NCI-H345 (cell line): ENCODE data around the gene NAP1L5.

Source experiments
- DNase-seq: peaks from one replicate; lab custom pipeline; 2025; lab: John Stamatoyannopoulos, UW

The NAP1L5 gene

DNA sequence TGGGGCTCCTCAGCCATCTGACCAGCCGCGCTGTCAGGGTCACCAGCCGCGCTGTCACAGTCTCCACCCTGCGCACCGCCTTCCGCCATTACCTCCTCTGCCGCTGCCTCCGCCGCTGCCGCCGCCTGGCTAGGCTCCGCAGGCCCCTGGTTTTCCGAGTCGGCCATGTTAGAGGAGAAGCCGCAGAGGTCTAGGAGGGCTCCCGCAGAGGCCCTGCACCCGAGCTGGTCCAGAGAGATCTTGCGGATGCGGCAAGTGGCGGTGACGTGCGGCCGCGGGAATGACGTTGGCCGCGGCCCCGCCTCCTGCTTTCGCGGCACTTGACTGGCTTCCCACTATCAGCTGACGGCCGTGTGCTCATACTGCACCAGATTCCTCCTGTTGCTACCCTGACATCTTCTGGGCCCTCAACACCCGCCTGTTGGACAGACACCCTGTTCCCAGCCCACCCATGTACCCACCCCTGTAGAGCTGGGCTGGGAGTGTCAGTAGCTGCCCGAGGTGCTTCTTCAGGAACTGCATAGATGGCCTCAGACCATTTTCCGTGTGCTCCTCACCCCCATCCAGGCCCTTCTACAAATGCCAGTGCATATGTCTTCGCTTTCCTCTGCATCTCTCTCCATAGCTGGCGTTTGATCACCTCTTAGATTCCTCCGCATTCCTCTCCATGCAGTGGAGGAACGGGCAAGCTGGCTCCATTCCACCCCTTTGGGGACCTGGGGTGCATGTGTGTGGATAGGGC is at the start of gene NAP1L5:
Gene NAP1L5 (minus strand): TSS at position 242 of the 742 bp plus-strand sequence. CDS start 75 bp downstream, at position 167.
- peak; percentile 78 for DNase-seq

GRCh38 chr4:88747351-88747750 is 49.7 kb upstream of the NAP1L5 start:
- DNase-seq: no peak

DNA sequence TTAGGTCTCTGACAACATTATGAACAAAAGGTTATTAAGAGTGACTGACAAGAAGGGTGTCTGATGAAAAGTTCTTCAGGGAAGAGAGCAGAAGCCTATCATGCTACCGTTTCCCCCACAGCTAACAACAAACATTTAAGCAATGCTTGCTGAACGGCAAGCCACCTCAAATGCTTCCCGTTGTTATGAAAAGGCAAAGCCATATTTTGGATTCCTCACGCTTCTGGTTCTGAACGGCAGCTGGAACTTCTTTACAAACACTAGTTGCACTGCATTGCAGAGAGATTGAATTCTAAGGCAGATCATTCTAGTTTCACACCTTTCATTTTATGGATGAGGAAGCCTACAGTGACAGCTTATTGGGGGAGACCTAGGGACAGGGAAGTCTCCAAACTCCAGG is 48.6 kb upstream of the NAP1L5 start:
- no peak for DNase-seq

GRCh38 chr4:88745581-88746163 is 48.0 kb upstream of the NAP1L5 start:
- no peak for DNase-seq

DNA sequence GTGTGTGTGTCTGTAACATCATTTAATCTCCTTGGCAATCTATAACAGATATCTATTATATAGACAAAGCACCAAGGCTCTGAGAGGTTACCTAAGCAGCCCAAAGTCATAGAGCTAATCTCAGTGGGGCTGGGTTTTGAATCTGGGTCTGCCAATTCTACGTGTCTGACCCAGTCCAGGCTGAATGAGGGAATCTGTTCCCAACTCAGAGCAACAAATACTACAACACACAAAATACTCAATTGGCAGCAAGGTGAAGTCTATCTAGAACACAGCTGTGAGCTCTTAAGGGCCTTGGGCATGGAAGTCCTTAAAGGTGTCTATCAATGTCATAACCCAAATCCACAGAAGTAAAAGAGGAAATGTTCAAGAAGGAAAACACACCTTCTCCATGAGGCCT is 47.5 kb upstream of the NAP1L5 start:
- DNase-seq: no peak

- no peak for DNase-seq
These were observed 47.0 kb upstream of the NAP1L5 start for GRCh38 chr4:88744609-88745008.

DNA sequence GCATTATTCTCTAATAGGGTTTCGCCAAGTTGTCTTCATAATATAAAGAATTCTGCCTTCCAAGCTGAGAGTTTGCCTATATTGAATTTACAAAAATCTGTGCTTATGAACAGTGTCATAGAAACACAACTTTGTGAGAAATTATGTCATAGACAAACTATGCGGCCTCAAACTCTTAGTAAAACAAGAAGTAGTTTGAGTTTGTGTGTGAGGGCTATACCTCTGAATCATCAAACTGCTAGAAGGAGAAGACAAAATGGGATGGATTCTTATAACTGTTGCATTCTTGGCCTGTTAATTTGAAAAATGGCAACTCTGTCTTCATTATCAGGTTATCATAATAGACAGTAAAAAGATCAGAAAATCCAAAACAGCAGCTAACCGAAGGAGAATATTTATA is 46.1 kb upstream of the NAP1L5 start:
- DNase-seq: no peak

- DNase-seq: no peak
These were observed 44.9 kb upstream of the NAP1L5 start for GRCh38 chr4:88742561-88742960.

DNA sequence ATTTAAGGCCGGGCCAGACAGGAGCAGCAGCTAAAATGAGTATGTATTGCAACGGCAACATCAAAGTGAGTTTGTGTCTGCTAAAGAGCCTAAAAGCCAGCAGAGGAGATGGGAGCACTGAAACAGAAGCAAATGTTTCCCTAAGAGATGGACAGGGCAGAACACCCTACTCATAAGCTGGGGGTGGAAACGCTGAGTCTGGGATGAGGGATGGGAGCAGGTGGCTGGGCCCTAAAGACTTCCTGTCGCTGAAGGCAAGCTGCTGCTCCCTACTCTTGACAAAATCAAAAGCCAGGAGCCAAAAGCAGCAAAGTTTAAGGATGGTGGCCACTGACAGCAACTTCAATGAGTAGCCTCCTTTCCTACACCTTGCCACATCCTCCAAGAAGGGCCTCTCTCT is 40.6 kb upstream of the NAP1L5 start:
- DNase-seq: no peak

- DNase-seq: peak; percentile 8
These were observed 39.8 kb upstream of the NAP1L5 start for GRCh38 chr4:88737307-88737941.

DNA sequence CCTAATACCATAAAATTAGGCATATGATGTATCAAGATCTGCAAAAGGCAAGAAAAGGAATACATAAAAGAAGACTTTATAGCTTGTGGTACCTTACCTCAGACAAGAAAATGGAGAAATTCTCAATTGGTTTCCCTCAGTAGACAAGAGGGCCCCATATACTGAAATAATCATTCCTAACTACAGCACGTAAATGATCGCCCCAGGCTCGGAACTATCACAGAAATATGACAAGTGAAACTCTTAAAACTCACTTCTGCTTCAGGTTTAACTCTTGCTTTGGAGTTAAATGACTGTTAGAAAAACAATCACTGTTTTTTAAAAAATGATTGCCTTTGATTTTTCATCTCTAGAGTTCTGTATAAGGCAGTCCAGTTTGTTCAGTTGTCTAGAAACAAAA is 38.6 kb upstream of the NAP1L5 start:
- no peak for DNase-seq

- DNase-seq: no peak
These were observed 37.9 kb upstream of the NAP1L5 start for GRCh38 chr4:88735564-88735963.

DNA sequence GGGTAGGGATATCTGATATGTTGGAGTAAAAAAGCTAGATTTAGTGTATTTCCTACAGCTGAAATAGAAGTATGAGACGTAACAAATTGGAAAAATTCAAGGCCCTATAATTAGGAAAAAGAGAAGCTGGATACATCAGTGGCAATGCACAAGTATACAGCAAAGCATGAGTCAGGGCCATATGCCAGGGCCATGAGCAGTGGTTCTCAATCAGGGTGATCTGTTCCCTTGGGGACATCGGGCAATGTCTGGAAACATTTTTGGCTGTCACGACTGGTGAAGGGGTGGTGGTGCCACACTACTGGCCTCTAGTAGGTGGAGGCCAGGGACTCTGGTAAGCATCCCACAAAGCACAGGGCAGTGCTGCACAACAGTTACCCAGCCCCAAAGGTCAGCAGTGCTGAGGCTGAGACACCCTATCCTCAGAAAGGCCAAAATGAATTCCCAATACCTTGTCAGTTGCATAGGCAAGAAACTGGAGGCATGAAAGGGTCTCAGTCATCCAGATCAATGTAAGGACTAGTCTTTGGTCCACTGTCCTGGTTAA is 36.8 kb upstream of the NAP1L5 start:
- DNase-seq: no peak

GRCh38 chr4:88732714-88733368 is 35.2 kb upstream of the NAP1L5 start:
- DNase-seq: no peak

GRCh38 chr4:88731381-88731780 is 33.8 kb upstream of the NAP1L5 start:
- DNase-seq: no peak

DNA sequence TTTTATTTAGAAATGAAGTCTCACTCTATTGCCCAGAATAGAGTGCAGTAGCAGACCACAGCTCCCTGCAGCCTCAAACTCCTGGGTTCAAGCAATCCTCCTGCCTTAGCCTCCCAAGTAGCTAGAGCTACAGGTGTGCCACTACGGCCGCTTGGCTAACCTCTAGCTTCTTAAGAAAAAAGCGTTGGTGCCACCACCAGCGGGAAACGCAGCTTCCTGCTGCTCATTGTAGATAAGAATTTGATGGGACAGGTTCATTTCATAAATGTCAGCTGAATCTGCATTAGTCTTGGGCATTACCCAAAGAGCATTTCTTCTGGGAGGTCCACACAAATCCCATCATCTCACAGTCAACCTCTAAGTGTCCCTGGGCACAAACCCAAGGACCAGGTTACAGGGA is 33.2 kb upstream of the NAP1L5 start:
- no peak for DNase-seq

DNA sequence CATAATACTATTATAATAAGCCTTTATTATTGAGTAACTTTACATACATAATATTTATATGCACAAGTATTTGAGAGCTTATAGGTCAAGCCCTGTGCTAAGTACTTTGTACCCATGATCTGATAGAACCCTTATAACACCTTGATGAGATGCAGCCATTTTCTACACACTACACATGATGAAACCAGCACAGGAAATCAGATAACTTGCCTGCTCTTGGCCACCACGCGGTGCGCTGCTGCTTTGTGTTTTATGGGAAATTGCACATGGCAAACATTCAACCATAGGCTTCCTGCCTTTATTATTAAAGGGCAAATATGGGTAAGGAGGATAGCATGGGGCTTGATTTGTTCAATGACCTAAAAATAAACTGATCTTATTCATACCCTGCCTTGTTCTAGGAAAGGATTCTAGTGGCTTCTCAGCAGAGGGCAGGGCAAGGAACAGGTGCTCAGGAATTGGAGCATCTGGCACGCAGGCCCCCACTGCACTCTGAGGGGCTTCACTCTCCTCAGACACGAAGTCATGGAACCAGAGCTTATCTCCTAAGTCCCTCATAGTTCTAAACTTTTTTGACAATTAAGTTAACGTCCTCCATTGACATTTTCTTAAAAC is 31.6 kb upstream of the NAP1L5 start:
- DNase-seq: no peak

DNA sequence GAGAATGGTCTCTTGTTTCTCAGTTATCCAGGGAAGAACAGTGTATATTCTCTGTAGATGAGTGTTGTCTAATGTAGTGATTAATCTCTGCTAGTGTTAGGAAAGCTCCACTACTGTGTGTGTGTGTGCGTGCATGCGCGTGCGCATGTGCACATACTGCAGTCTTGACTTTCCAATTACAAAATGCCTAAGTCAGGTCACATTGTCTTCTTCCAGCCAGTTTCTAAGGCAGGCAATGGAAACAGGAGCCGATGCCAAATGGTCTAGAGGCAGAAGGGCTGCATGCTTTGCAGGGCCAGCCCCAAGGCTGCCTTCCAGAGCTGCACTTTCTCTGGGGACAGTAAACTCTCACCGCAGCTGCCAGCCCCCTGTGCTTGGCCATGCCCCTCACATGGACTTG is 30.5 kb upstream of the NAP1L5 start:
- no peak for DNase-seq

- no peak for DNase-seq
These were observed 28.4 kb upstream of the NAP1L5 start for GRCh38 chr4:88725986-88726385.

- no peak for DNase-seq
These were observed 27.5 kb upstream of the NAP1L5 start for GRCh38 chr4:88725143-88725542.

- DNase-seq: no peak
These were observed 26.8 kb upstream of the NAP1L5 start for GRCh38 chr4:88724406-88724805.

DNA sequence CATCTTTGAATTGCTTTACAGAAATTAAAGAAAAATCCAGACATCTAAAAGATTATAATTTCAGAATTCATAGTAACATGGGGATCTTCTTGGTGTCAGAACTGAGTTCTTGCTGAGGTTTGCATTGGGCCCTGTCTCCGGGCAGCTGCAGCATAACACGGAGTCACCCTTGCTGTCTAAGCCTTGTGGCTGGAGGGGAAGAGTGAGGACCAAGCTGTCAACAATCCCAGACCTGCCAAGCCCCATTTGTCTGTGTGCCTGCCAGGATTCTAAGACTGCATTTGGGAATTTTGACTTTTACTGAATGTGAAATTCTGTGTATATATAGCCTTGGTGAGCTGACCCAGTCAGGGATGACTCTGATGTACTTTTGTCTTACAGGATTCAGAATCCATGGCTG is 25.2 kb upstream of the NAP1L5 start:
- DNase-seq: no peak
